Thoracic aorta (tissue), 2 donors: Measurements from ENCODE around the gene TBC1D23. TPM values are rescaled to one million over a fixed set of nuclear protein-coding genes. Genes with fewer than 3 reads are reported as not detected.
"Not testable (repeated sequence)": the region's sequence is repeated elsewhere in the genome, so short reads cannot be mapped to it uniquely, and the experiment has no call there.

Experiments
- ATAC-seq: fragments of 150-250 bp; one replicate; pipeline ENCODE4 v1.8.0; 2017; ENCODE audit warnings: low read depth; ENCODE audit not compliant: insufficient number of reproducible peaks, low FRiP score
- DNase-seq: peaks from one replicate; pipeline ENCODE4 v3.0.0-alpha.2; 2020; ENCODE audit warnings: low spot score
- H3K27ac ChIP-seq, 2 donors: fragments of 200-600 bp; sonication (generic); 1 replicate in 1 of 2; 2 replicates in 1 of 2; pipeline ENCODE4 v1.5.1; 2016; ENCODE audit warnings: mild to moderate bottlenecking in 2 of 2, moderate library complexity in 2 of 2
- H3K27me3 ChIP-seq: fragments of 200-600 bp; sonication (generic); replicated peaks from 2 replicates; pipeline ENCODE4 v1.6.0; 2016; ENCODE audit warnings: mild to moderate bottlenecking; ENCODE audit not compliant: insufficient read depth
- H3K36me3 ChIP-seq: fragments of 200-600 bp; sonication (generic); one replicate; pipeline ENCODE4 v1.5.1; 2016
- H3K4me1 ChIP-seq, 2 donors: fragments of 200-600 bp; sonication (generic); 1 replicate in 1 of 2; 2 replicates in 1 of 2; pipeline versions ENCODE4 v1.5.1 to v1.6.0; 2016; ENCODE audit warnings: low read depth in 2 of 2, mild to moderate bottlenecking in 1 of 2; ENCODE audit not compliant: control insufficient read depth in 1 of 2
- H3K4me3 ChIP-seq: fragments of 200-600 bp; sonication (generic); 2 replicates; pipeline ENCODE4 v1.5.1; 2016; ENCODE audit warnings: mild to moderate bottlenecking
- H3K9me3 ChIP-seq: fragments of 200-600 bp; sonication (generic); 2 replicates; pipeline ENCODE4 v1.5.1; 2016
- CTCF ChIP-seq: fragments of 200-600 bp; sonication (generic); IDR thresholded peaks from one replicate; pipeline ENCODE4 v1.5.1; 2019; ENCODE audit warnings: antibody characterized with exemption
- total RNA-seq, 2 donors: library from RNA; depleted of rRNA; stranded (reverse); fragments of >200 nt; gene quantifications; one replicate each; pipeline versions ENCODE4 v1.1.0 to v1.2.3, GENCODE V29; 2016

The TBC1D23 gene
- total RNA-seq, 2 donors from 2014 or later: 22.6 to 53.3 TPM

- Histone ChIP-seq H3K27ac (no peak overlapping the region), H3K4me1 (peaks cover 0 to 6% of the 10 kb centered on the region in 2 donors), H3K27me3 (no peaks in the 10 kb centered on the region), H3K36me3 (peaks cover 28% of the 10 kb centered on the region), H3K4me3 (no peak overlapping the region), H3K9me3 (no peaks in the 10 kb centered on the region)
- ATAC-seq (no peak), DNase-seq (no peak)
- TF ChIP-seq CTCF: no peak
These were observed 79.7 kb downstream of the TBC1D23 start for GRCh38 chr3:100340527-100340926.

- H3K4me3 ChIP-seq: no peak overlapping the region
- no peaks in the 10 kb centered on the region for H3K9me3 ChIP-seq
- ATAC-seq: no peak
- DNase-seq: no peak
- no peak overlapping the region for H3K27ac ChIP-seq
- no peaks in the 10 kb centered on the region for H3K27me3 ChIP-seq
- no peaks in the 10 kb centered on the region for H3K4me1 ChIP-seq
- H3K36me3 ChIP-seq: peaks cover 45% of the 10 kb centered on the region
- TF ChIP-seq CTCF: no peak
These were observed 87.9 kb downstream of the TBC1D23 start for GRCh38 chr3:100348727-100349126.

GRCh38 chr3:100351770-100352169 is 91.0 kb downstream of the TBC1D23 start:
- H3K4me3 ChIP-seq, H3K9me3 ChIP-seq, H3K4me1 ChIP-seq, H3K27ac ChIP-seq, DNase-seq, H3K27me3 ChIP-seq, ATAC-seq: not testable (repeated sequence)
- H3K36me3 ChIP-seq: peaks cover 32% of the 10 kb centered on the region

- Histone ChIP-seq H3K4me3 (no peak overlapping the region), H3K27me3 (no peaks in the 10 kb centered on the region), H3K4me1 (no peaks in the 10 kb centered on the region), H3K36me3 (peaks cover 32% of the 10 kb centered on the region), H3K27ac (no peak overlapping the region), H3K9me3 (no peaks in the 10 kb centered on the region)
- no peak for ATAC-seq
- no peak for DNase-seq
- no peak for TF ChIP-seq CTCF
These were observed 91.8 kb downstream of the TBC1D23 start for GRCh38 chr3:100352296-100353231.

- Histone ChIP-seq H3K4me3 (no peak overlapping the region), H3K36me3 (peaks cover 18% of the 10 kb centered on the region), H3K4me1 (no peaks in the 10 kb centered on the region), H3K27ac (no peak overlapping the region), H3K9me3 (no peaks in the 10 kb centered on the region), H3K27me3 (no peaks in the 10 kb centered on the region)
- ATAC-seq: no peak
- no peak for TF ChIP-seq CTCF
- no peak for DNase-seq
These were observed 94.1 kb downstream of the TBC1D23 start for GRCh38 chr3:100354850-100355249.
